Measurements from ENCODE around the gene DNLZ.

DNLZ gene

DNA sequence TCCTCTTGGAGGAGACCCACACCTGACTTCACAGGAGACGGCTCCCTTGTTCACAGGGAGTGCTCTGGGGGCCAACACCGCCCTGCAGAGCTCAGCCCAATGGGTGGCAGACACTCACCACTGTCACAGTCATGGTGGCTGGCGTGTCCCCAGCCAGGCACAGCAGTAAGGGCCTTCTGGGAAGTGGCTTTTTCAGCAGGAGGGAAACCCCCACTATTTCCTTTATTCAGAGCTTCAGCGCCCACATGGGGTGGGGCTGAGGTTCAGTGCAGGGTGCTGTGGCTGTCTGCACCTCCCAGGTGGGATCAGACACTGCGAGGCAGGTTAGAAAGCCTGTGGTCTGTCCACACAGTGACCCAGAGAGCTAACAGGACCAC lies 40.0 kb upstream of the DNLZ start:
- H3K36me3 ChIP-seq (ENCODE audit: control insufficient read depth, insufficient read depth, low read length) = peaks cover 18% of the 10 kb centered on the region
- TF ChIP-seq, protein P1, sequence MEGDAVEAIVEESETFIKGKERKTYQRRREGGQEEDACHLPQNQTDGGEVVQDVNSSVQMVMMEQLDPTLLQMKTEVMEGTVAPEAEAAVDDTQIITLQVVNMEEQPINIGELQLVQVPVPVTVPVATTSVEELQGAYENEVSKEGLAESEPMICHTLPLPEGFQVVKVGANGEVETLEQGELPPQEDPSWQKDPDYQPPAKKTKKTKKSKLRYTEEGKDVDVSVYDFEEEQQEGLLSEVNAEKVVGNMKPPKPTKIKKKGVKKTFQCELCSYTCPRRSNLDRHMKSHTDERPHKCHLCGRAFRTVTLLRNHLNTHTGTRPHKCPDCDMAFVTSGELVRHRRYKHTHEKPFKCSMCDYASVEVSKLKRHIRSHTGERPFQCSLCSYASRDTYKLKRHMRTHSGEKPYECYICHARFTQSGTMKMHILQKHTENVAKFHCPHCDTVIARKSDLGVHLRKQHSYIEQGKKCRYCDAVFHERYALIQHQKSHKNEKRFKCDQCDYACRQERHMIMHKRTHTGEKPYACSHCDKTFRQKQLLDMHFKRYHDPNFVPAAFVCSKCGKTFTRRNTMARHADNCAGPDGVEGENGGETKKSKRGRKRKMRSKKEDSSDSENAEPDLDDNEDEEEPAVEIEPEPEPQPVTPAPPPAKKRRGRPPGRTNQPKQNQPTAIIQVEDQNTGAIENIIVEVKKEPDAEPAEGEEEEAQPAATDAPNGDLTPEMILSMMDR (IDR thresholded peaks at IDR 0.05; ENCODE audit: insufficient read depth, low read length, poor library complexity, severe bottlenecking) = no peak
- peak; percentile 53 for DNase-seq (ENCODE audit: extremely low read depth, insufficient read length)
- peak overlapping the region; percentile 11; the same call in 1 of the 2 replicates for H3K4me3 ChIP-seq (replicated peaks; ENCODE audit: low read depth, low read length)
- no peaks in the 10 kb centered on the region for H3K27me3 ChIP-seq (replicated peaks; ENCODE audit: control insufficient read depth, insufficient read depth, low read length)

DNA sequence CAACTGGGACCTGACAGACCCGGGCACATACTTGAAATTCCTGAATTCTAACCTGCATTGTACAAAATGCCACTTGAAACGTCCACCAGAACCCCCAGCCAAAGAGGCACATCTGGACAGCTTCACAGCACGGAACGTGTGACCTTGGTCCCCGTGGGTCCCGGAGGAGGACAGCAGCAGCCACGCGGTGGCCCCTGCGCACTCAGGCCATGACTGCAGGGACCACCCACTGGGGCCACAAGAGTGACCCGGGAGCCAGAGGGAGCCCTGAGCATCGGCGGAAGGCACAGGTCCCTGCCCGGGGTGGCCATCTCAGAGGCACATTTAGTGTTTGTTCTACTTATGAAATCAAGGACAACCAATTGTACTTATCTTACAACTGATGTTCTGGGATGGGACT lies 38.5 kb upstream of the DNLZ start:
- peaks cover 16% of the 10 kb centered on the region for H3K36me3 ChIP-seq (ENCODE audit: control insufficient read depth, insufficient read depth, low read length)
- TF ChIP-seq, protein P1 (IDR thresholded peaks at IDR 0.05; ENCODE audit: insufficient read depth, low read length, poor library complexity, severe bottlenecking) = no peak

DNA sequence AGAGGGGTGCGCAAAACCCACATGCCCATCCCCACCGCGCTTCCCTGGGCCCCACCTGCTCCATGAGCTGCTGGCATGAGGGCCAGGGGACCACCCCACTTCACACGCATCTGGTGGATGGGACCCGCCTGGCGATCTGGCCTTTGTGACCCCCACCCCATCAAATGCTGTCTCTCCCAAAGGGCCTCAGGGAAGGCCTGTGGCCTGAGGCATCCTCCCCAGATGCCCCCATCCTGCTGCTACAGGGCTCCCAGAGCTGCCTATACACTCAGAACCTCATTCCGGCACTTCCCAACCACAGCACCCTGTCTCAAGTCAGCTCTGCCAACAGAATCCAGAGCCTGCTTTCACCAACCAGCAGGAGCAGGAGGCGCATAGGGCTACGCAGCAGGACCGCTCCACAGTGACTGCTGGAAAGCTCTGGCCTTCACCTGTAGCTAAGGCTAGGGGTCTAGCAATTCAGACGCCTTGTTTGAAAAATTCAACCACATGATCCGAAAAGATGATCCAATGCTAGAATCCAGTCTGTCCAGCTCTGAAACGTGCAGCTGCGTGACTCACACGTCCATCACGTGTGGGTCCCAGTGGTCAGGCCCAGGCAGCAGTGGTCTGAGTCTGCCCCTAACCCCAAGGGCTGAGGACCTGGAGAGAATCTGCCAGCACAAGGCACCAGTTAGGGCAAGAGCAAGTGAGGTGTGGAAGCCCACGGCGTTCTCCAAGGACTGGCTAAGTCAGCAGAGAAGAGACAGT lies 37.8 kb upstream of the DNLZ start:
- no peaks in the 10 kb centered on the region for H3K27me3 ChIP-seq (replicated peaks; ENCODE audit: control insufficient read depth, insufficient read depth, low read length)
- no peak for DNase-seq (ENCODE audit: extremely low read depth, insufficient read length)
- TF ChIP-seq, protein P1 (IDR thresholded peaks at IDR 0.05; ENCODE audit: insufficient read depth, low read length, poor library complexity, severe bottlenecking) = no peak
- H3K36me3 ChIP-seq (ENCODE audit: control insufficient read depth, insufficient read depth, low read length) = peaks cover 17% of the 10 kb centered on the region
- no peak overlapping the region for H3K4me3 ChIP-seq (replicated peaks; ENCODE audit: low read depth, low read length)

More for the DNA sequence above, 38.5 kb upstream of the DNLZ start:
- H3K4me3 ChIP-seq (replicated peaks; ENCODE audit: low read depth, low read length) = no peak overlapping the region
- no peaks in the 10 kb centered on the region for H3K27me3 ChIP-seq (replicated peaks; ENCODE audit: control insufficient read depth, insufficient read depth, low read length)
- no peak for DNase-seq (ENCODE audit: extremely low read depth, insufficient read length)

DNA sequence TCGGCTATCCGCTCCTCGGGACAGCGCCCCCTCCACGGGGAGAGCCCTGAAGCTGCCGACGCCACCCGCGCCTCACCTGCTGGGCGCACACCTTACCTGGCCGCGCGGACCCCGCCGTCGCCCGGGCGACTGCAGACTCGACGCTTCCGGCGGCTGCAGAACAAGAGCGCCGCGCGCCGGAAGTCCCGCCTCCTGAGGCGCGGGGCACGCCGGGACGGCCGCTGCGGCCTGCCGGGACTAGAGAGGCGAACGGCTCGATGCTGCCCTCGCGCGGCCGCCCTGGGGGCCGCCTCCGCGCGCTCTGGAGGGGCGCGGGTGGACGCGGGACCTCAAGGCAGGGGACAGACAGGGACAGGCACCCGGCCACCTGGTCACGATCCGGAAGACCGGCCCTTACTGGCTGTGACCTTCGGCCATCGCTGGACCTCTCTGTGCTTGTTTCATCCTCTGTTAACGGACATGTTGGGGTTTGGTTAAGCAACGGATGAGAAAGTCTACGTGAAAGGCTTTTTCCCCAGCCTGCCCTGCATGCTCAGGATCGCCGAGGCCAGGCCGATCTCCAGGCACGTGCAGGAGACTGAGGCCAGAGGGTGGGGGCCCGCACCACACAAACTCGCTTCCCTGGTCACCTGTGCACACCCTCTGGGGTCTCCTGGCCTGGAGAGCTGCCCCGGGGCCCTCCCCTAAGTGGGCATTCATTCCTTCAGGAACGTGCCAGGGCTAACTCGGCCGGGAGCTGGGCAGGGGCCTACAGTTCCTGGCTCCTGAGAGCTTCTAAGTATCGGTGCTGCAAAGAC lies 36.7 kb upstream of the DNLZ start, which contains the start of gene SNAPC4:
Gene SNAPC4 (minus strand): TSS at position 133 of the 797 bp plus-strand sequence. CDS start 1,742 bp downstream, outside the sequence.
- DNase-seq (ENCODE audit: extremely low read depth, insufficient read length) = peak; percentile 94
- peaks cover 27% of the 10 kb centered on the region for H3K36me3 ChIP-seq (ENCODE audit: control insufficient read depth, insufficient read depth, low read length)
- H3K4me3 ChIP-seq (replicated peaks; ENCODE audit: low read depth, low read length) = peak within 1 kb of the TSS; percentile 90
- H3K27me3 ChIP-seq (replicated peaks; ENCODE audit: control insufficient read depth, insufficient read depth, low read length) = no peaks in the 10 kb centered on the region
- TF ChIP-seq, protein P1 (IDR thresholded peaks at IDR 0.05; ENCODE audit: insufficient read depth, low read length, poor library complexity, severe bottlenecking) = peak; percentile 58

DNA sequence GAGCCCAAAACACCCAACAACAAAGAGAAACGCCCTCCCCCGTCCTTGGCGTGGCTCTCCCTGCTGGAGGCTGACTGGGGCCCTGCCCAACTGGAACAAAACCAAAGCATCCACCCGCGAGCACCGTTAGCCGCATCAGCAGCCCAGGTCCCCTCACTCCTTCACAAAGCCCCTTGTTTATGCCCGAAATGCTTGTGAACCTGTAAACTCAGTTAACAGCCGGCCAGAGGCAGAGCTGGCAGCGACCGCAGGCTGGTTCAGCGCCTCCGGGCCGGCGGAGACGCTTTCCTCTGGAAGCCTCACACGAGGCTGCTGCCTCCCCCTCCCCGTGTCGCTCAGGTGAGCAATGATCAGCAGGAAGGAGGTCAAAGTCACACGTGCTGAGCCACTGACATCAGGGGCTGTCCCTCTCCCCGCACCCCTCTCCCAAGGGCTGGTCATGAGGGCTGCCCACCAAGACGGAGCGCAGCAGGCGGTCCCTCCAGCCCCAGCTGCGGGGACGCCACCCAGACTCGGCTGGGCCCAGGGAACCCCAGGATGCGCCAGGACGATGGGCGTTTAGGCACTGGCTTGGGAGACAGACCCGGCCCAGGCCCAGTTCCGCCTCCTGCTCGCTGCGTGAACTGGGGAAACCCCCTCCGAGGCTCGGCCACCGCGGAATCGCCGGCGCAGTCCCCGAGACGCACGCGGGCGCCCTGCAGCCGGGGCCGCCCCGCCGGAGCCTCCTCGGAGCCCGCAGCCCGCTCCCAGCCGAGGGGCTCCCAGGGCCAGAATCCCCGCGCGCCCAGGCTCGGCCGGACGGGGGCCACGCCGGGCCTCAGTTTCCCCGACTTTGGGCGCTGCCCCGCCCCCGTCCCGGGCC lies 35.9 kb upstream of the DNLZ start:
- DNase-seq (ENCODE audit: extremely low read depth, insufficient read length) = peak; percentile 61
- Histone ChIP-seq H3K4me3 (replicated peaks; ENCODE audit: low read depth, low read length) (peak overlapping the region; percentile 90), H3K27me3 (replicated peaks; ENCODE audit: control insufficient read depth, insufficient read depth, low read length) (no peaks in the 10 kb centered on the region), H3K36me3 (ENCODE audit: control insufficient read depth, insufficient read depth, low read length) (peaks cover 32% of the 10 kb centered on the region)
- TF ChIP-seq, protein P1 (IDR thresholded peaks at IDR 0.05; ENCODE audit: insufficient read depth, low read length, poor library complexity, severe bottlenecking) = no peak

Data from GM06990 (cell line).